KMS-11 (cell line): ENCODE measurements around the gene FBXO17.

Experiments used
- H2AFZ ChIP-seq: fragments of 200-600 bp; sonication (generic); 2 replicates; pipeline ENCODE4 v1.6.1; 2016; ENCODE audit warnings: antibody characterized with exemption, mixed run types, low read depth
- H3K27ac ChIP-seq: fragments of 200-600 bp; sonication (generic); 2 replicates; pipeline ENCODE4 v1.6.1; 2016; ENCODE audit warnings: mild to moderate bottlenecking, mixed run types
- H3K27me3 ChIP-seq: fragments of 200-600 bp; sonication (generic); 2 replicates; pipeline ENCODE4 v1.6.1; 2017; ENCODE audit warnings: mild to moderate bottlenecking, low read depth, mixed run types, moderate library complexity; ENCODE audit not compliant: insufficient read depth
- H3K36me3 ChIP-seq: fragments of 200-600 bp; sonication (generic); 2 replicates; pipeline ENCODE4 v1.6.1; 2017; ENCODE audit warnings: mild to moderate bottlenecking, mixed run types; ENCODE audit not compliant: insufficient read depth
- H3K4me1 ChIP-seq: fragments of 200-600 bp; sonication (generic); 2 replicates; pipeline ENCODE4 v1.6.1; 2016; ENCODE audit warnings: mild to moderate bottlenecking, low read depth, mixed run types; ENCODE audit not compliant: poor library complexity, severe bottlenecking
- H3K4me2 ChIP-seq: fragments of 200-600 bp; sonication (generic); 2 replicates; pipeline ENCODE4 v1.7.0; 2016; ENCODE audit warnings: mild to moderate bottlenecking, mixed run types
- H3K4me3 ChIP-seq: fragments of 200-600 bp; sonication (generic); IDR thresholded peaks from 2 replicates; pipeline ENCODE4 v1.6.1; 2017; ENCODE audit warnings: low read depth, low read length, mixed read lengths; ENCODE audit not compliant: insufficient read depth
- H3K79me2 ChIP-seq: fragments of 200-600 bp; sonication (generic); 2 replicates; pipeline ENCODE4 v1.6.1; 2016; ENCODE audit warnings: low read depth, mixed run types; ENCODE audit not compliant: insufficient read depth
- H3K9ac ChIP-seq: fragments of 200-600 bp; sonication (generic); 2 replicates; pipeline ENCODE4 v1.6.1; 2016; ENCODE audit warnings: mild to moderate bottlenecking, mixed run types
- H4K20me1 ChIP-seq: fragments of 200-600 bp; sonication (generic); 2 replicates; pipeline ENCODE4 v1.6.1; 2016; ENCODE audit warnings: mild to moderate bottlenecking, mixed run types; ENCODE audit not compliant: insufficient read depth
- CTCF ChIP-seq: fragments of 200-600 bp; sonication (generic); conservative IDR thresholded peaks from 2 replicates; pipeline ENCODE4 v1.6.1; 2017; ENCODE audit warnings: low read depth, mild to moderate bottlenecking, antibody characterized with exemption, low read length, moderate library complexity, mixed read lengths

Gene FBXO17

GRCh38 chr19:38933544-38933943 lies 42.0 kb downstream of the FBXO17 start:
- H3K27ac ChIP-seq: no peak overlapping the region
- no peaks in the 10 kb centered on the region for H4K20me1 ChIP-seq
- 0 out of 2 replicates have a peak, but pooled peaks cover 7% of the 10 kb centered on the region for H3K36me3 ChIP-seq
- no peak overlapping the region for H2AFZ ChIP-seq
- no peaks in the 10 kb centered on the region for H3K27me3 ChIP-seq
- TF ChIP-seq CTCF: no peak
- peaks cover 17% of the 10 kb centered on the region for H3K4me1 ChIP-seq
- peaks cover 20% of the 10 kb centered on the region for H3K79me2 ChIP-seq
- H3K9ac ChIP-seq: no peak overlapping the region
- H3K4me3 ChIP-seq: no peak overlapping the region
- H3K4me2 ChIP-seq: no peak overlapping the region

- H3K4me1 ChIP-seq: peaks cover 18% of the 10 kb centered on the region
- no peak overlapping the region for H3K4me3 ChIP-seq
- peaks cover 20% of the 10 kb centered on the region for H3K79me2 ChIP-seq
- H2AFZ ChIP-seq: no peak overlapping the region
- no peak overlapping the region for H3K27ac ChIP-seq
- no peak overlapping the region for H3K9ac ChIP-seq
- 0 out of 2 replicates have a peak, but pooled peaks cover 7% of the 10 kb centered on the region for H3K36me3 ChIP-seq
- no peaks in the 10 kb centered on the region for H4K20me1 ChIP-seq
- peak; percentile 36 for TF ChIP-seq CTCF
- H3K4me2 ChIP-seq: no peak overlapping the region; the same call in 1 of the 2 replicates
- no peaks in the 10 kb centered on the region for H3K27me3 ChIP-seq
These were observed 42.9 kb downstream of the FBXO17 start for GRCh38 chr19:38932425-38933179.

GRCh38 chr19:38931521-38931793 lies 44.1 kb downstream of the FBXO17 start:
- Histone ChIP-seq H3K36me3 (0 out of 2 replicates have a peak, but pooled peaks cover 7% of the 10 kb centered on the region), H3K27me3 (no peaks in the 10 kb centered on the region), H3K9ac (peak overlapping the region; percentile 78), H3K4me3 (no peak overlapping the region), H4K20me1 (no peaks in the 10 kb centered on the region), H3K79me2 (peaks cover 20% of the 10 kb centered on the region), H3K4me2 (peak overlapping the region; percentile 81), H3K27ac (peak overlapping the region; percentile 73), H3K4me1 (peaks cover 18% of the 10 kb centered on the region), H2AFZ (no peak overlapping the region)
- no peak for TF ChIP-seq CTCF

GRCh38 chr19:38930776-38931520 lies 44.6 kb downstream of the FBXO17 start, which contains the start of gene MRPS12:
MRPS12 (plus strand) TSS chr19:38930944; CDS start chr19:38931295, 351 bp downstream.
- H3K9ac ChIP-seq: peak within 1 kb of the TSS; percentile 78
- H3K4me3 ChIP-seq: no peak within 1 kb of the TSS
- peak within 1 kb of the TSS; percentile 73 for H3K27ac ChIP-seq
- H3K27me3 ChIP-seq: no peaks in the 10 kb centered on the region
- H3K4me1 ChIP-seq: peaks cover 18% of the 10 kb centered on the region
- 0 out of 2 replicates have a peak, but pooled peaks cover 7% of the 10 kb centered on the region for H3K36me3 ChIP-seq
- no peaks in the 10 kb centered on the region for H4K20me1 ChIP-seq
- no peak for TF ChIP-seq CTCF
- peak within 1 kb of the TSS; percentile 82 for H2AFZ ChIP-seq
- H3K79me2 ChIP-seq: peaks cover 20% of the 10 kb centered on the region
- H3K4me2 ChIP-seq: peak within 1 kb of the TSS; percentile 91
